ENCODE measurements around the gene PKP1.

DNA sequence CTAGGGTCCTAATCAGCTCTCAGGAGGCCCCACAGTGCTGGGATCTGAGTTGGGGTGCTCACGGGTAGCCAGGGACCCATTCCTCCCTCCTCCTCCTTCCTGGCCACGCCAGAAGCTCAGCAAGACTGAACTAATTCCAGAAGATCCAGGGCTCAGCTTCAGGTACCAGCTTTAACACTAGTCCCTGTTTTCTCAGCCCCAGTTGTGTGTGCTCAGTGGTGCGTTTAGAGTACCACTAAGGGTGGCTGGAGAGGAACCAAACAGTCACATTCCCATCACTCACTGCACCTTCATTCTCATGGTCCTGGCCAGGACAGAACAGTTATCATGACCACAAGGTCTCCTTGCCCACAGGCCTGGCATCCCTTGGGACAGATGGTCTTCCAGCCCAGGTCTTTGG is 20.8 kb downstream of the PKP1 start:
- TF ChIP-seq, protein P1, sequence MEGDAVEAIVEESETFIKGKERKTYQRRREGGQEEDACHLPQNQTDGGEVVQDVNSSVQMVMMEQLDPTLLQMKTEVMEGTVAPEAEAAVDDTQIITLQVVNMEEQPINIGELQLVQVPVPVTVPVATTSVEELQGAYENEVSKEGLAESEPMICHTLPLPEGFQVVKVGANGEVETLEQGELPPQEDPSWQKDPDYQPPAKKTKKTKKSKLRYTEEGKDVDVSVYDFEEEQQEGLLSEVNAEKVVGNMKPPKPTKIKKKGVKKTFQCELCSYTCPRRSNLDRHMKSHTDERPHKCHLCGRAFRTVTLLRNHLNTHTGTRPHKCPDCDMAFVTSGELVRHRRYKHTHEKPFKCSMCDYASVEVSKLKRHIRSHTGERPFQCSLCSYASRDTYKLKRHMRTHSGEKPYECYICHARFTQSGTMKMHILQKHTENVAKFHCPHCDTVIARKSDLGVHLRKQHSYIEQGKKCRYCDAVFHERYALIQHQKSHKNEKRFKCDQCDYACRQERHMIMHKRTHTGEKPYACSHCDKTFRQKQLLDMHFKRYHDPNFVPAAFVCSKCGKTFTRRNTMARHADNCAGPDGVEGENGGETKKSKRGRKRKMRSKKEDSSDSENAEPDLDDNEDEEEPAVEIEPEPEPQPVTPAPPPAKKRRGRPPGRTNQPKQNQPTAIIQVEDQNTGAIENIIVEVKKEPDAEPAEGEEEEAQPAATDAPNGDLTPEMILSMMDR (IDR thresholded peaks at IDR 0.05; ENCODE audit: insufficient read depth, low read length, poor library complexity, severe bottlenecking) = no peak
- TF ChIP-seq EZH2phosphoT487 (conservative IDR thresholded peaks at IDR 0.05; ENCODE audit: low read length) = no peak
